Measurements from ENCODE around the gene TMEM187. TPM values are rescaled to one million over a fixed set of nuclear protein-coding genes. Genes with fewer than 3 reads are reported as not detected.

The TMEM187 gene
- total RNA-seq, 2 experiments from 2014 or later = 1.4 to 4.5 TPM

- DNase-seq (ENCODE audit: low spot score) = no peak
- CTCF ChIA-PET (ENCODE audit: unreplicated experiment) = no interaction called here
These were observed 12.0 kb downstream of the TMEM187 start for GRCh38 chrX:153984351-153985178.

GRCh38 chrX:153988493-153988892 is 15.9 kb downstream of the TMEM187 start:
- H3K27ac ChIP-seq (ENCODE audit: low read depth, low read length, poor library complexity, severe bottlenecking) = no peak overlapping the region
- H2AFZ ChIP-seq (ENCODE audit: low read length) = no peak overlapping the region
- TF ChIP-seq EZH2phosphoT487 (IDR thresholded peaks at IDR 0.05; ENCODE audit: borderline replicate concordance, low read depth, low read length) (no peak), CTCF (conservative IDR thresholded peaks at IDR 0.05; ENCODE audit: low read length) (no peak)
- intact Hi-C loops (cut with micrococcal nuclease; ENCODE audit: unreplicated experiment) = no loop called here
- peaks cover 6% of the 10 kb centered on the region for H3K4me1 ChIP-seq (ENCODE audit: insufficient read depth, low read length, poor library complexity, severe bottlenecking)
- no peak overlapping the region for H3K4me3 ChIP-seq (ENCODE audit: low read depth, low read length, poor library complexity, severe bottlenecking)
- no peak for DNase-seq (ENCODE audit: low spot score)
- no peaks in the 10 kb centered on the region for H3K9me2 ChIP-seq (ENCODE audit: insufficient read depth, low read length)
- no peak overlapping the region for H3K4me2 ChIP-seq (ENCODE audit: low read length)
- ChIA-PET CTCF (ENCODE audit: unreplicated experiment) (no interaction called here), POLR2A (no interaction called here)
- H3K9me3 ChIP-seq (ENCODE audit: low read length) = no peaks in the 10 kb centered on the region
- H3K79me2 ChIP-seq (ENCODE audit: insufficient read depth, low read depth, low read length) = no peaks in the 10 kb centered on the region
- no peaks in the 10 kb centered on the region for H4K20me1 ChIP-seq (ENCODE audit: insufficient read depth, low read length)
- BruUV-seq (replicated peaks) = no TSS peak
- no peaks in the 10 kb centered on the region for H3K36me3 ChIP-seq (ENCODE audit: insufficient read depth, low read length)

More at GRCh38 chrX:153984351-153985178, 12.0 kb downstream of the TMEM187 start:
- Histone ChIP-seq H3K36me3 (ENCODE audit: insufficient read depth, low read length) (no peaks in the 10 kb centered on the region), H3K27ac (ENCODE audit: low read depth, low read length, poor library complexity, severe bottlenecking) (no peak overlapping the region), H3K9me3 (ENCODE audit: low read length) (no peaks in the 10 kb centered on the region), H3K4me2 (ENCODE audit: low read length) (no peak overlapping the region), H3K4me1 (ENCODE audit: insufficient read depth, low read length, poor library complexity, severe bottlenecking) (peaks cover 11% of the 10 kb centered on the region), H3K9me2 (ENCODE audit: insufficient read depth, low read length) (no peaks in the 10 kb centered on the region), H4K20me1 (ENCODE audit: insufficient read depth, low read length) (no peaks in the 10 kb centered on the region), H3K79me2 (ENCODE audit: insufficient read depth, low read depth, low read length) (no peaks in the 10 kb centered on the region), H2AFZ (ENCODE audit: low read length) (no peak overlapping the region), H3K4me3 (ENCODE audit: low read depth, low read length, poor library complexity, severe bottlenecking) (no peak overlapping the region)
- intact Hi-C loops (cut with micrococcal nuclease; ENCODE audit: unreplicated experiment) = no loop called here
- POLR2A ChIA-PET = interaction anchor here (0.5 kb wide), 1 partner anchor 182 kb away, joined by 3 read pairs; no protein-coding TSS in a partner anchor
- TF ChIP-seq CTCF (conservative IDR thresholded peaks at IDR 0.05; ENCODE audit: low read length) (no peak), EZH2phosphoT487 (IDR thresholded peaks at IDR 0.05; ENCODE audit: borderline replicate concordance, low read depth, low read length) (no peak)
- no TSS peak for BruUV-seq (replicated peaks)

DNA sequence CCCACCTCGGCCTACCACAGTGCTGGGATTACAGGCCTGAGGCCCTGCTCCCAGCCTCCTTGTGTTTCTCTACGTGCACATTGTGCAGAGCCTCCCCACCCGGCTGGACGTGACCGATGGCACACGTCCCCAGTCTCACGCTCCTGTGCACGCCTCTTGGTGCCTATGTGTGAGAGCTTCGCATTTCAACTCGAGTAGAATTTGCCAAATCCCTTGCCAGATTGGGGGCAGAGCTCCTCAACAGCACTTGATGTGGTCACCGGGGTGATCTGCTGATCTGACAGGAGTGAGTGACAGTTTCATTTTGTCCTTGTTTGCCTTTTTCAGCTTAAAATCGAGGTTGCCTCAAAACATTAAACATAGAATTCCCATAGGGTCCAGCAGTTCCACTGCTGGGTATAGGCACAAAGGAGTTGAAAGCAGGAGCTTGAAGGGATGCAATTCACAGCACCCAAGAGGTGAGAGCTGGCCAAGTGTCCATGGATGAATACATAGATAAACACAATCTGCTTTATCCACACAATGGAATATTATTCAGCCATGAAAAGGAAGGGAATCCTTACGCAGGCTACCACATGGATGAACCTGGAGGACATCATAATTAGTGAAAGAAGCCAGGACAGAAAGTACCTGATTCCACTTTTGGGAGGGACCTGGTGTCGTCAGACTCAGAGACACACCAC is 17.6 kb downstream of the TMEM187 start:
- TF ChIP-seq CTCF (conservative IDR thresholded peaks at IDR 0.05; ENCODE audit: low read length) (no peak), EZH2phosphoT487 (IDR thresholded peaks at IDR 0.05; ENCODE audit: borderline replicate concordance, low read depth, low read length) (no peak)
- no peak overlapping the region for H3K4me2 ChIP-seq (ENCODE audit: low read length)
- no peaks in the 10 kb centered on the region for H3K9me3 ChIP-seq (ENCODE audit: low read length)
- H3K79me2 ChIP-seq (ENCODE audit: insufficient read depth, low read depth, low read length) = no peaks in the 10 kb centered on the region
- no peaks in the 10 kb centered on the region for H4K20me1 ChIP-seq (ENCODE audit: insufficient read depth, low read length)
- H2AFZ ChIP-seq (ENCODE audit: low read length) = no peak overlapping the region
- DNase-seq (ENCODE audit: low spot score) = no peak
- no peak overlapping the region for H3K4me3 ChIP-seq (ENCODE audit: low read depth, low read length, poor library complexity, severe bottlenecking)
- CTCF ChIA-PET (ENCODE audit: unreplicated experiment) = no interaction called here
- H3K9me2 ChIP-seq (ENCODE audit: insufficient read depth, low read length) = no peaks in the 10 kb centered on the region
- POLR2A ChIA-PET = no interaction called here
- intact Hi-C loops (cut with micrococcal nuclease; ENCODE audit: unreplicated experiment) = no loop called here
- no peaks in the 10 kb centered on the region for H3K36me3 ChIP-seq (ENCODE audit: insufficient read depth, low read length)
- BruUV-seq (replicated peaks) = no TSS peak
- peaks cover 3% of the 10 kb centered on the region for H3K4me1 ChIP-seq (ENCODE audit: insufficient read depth, low read length, poor library complexity, severe bottlenecking)
- no peak overlapping the region for H3K27ac ChIP-seq (ENCODE audit: low read depth, low read length, poor library complexity, severe bottlenecking)
